PFSK-1 (cell line): Measurements from ENCODE around the gene SNORC.

Experiments
- FOXP2 ChIP-seq: optimal IDR thresholded peaks from 2 replicates; pipeline ENCODE3; 2011; ENCODE audit warnings: borderline replicate concordance, control low read depth, inconsistent platforms; ENCODE audit not compliant: insufficient read depth; ENCODE audit errors: extremely low read length, extremely low read depth
- POLR2AphosphoS5 ChIP-seq: IDR thresholded peaks from 2 replicates; pipeline ENCODE4 v1.6.1; 2012; ENCODE audit warnings: low read depth, mild to moderate bottlenecking, control low read depth, low read length, moderate library complexity
- SIN3A ChIP-seq: IDR thresholded peaks from 2 replicates; pipeline ENCODE4 v1.6.1; 2012; ENCODE audit warnings: mild to moderate bottlenecking, low read length, moderate library complexity, borderline replicate concordance; ENCODE audit not compliant: insufficient read depth
- TAF1 ChIP-seq: IDR thresholded peaks from 2 replicates; pipeline ENCODE4 v1.6.1; 2012; ENCODE audit warnings: low read length, control low read depth, borderline replicate concordance; ENCODE audit not compliant: insufficient read depth
- TF ChIP-seq, protein P1 (sequence below), 2 experiments: IDR thresholded peaks; 2 replicates each; pipeline versions ENCODE4 v1.6.1 to v1.8.0; 2011 to 2012; ENCODE audit warnings: low read depth in 2 of 2, low read length in 2 of 2, control low read depth in 1 of 2, inconsistent platforms in 1 of 2, mild to moderate bottlenecking in 1 of 2, moderate library complexity in 1 of 2; ENCODE audit not compliant: insufficient read depth in 1 of 2

Gene SNORC

DNA sequence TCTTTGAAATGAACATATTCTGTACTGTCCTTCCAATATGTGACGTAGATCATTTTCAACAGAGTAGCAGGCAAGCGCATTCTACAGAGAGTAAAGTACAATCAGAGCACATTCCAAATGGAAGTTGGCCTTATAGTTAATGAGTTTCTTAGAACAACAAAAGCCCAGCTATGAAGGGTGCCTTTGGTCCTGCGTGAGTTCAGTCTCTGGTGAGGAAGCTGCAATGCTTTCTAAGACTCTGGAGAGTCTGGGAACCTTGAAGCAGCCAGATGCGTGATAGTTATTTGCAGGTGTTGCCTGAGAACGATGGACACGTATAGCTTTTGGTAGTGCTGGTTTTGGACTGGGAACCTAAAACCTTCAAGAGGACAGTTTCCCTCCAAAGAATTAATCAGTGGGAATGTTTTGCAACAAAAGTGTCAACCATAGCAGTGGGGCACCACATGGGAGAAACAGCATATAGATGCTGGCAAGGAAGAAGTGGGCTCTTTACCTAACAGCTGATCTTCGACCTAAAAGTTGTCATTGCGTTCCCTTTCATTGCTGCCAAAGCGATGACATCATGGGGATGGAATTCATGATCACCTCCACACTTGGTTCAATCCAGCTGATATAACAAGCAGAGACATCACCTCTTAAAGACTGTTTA lies 9.3 kb upstream of the SNORC start:
- no peak for TF ChIP-seq TAF1
- TF ChIP-seq, protein P1, sequence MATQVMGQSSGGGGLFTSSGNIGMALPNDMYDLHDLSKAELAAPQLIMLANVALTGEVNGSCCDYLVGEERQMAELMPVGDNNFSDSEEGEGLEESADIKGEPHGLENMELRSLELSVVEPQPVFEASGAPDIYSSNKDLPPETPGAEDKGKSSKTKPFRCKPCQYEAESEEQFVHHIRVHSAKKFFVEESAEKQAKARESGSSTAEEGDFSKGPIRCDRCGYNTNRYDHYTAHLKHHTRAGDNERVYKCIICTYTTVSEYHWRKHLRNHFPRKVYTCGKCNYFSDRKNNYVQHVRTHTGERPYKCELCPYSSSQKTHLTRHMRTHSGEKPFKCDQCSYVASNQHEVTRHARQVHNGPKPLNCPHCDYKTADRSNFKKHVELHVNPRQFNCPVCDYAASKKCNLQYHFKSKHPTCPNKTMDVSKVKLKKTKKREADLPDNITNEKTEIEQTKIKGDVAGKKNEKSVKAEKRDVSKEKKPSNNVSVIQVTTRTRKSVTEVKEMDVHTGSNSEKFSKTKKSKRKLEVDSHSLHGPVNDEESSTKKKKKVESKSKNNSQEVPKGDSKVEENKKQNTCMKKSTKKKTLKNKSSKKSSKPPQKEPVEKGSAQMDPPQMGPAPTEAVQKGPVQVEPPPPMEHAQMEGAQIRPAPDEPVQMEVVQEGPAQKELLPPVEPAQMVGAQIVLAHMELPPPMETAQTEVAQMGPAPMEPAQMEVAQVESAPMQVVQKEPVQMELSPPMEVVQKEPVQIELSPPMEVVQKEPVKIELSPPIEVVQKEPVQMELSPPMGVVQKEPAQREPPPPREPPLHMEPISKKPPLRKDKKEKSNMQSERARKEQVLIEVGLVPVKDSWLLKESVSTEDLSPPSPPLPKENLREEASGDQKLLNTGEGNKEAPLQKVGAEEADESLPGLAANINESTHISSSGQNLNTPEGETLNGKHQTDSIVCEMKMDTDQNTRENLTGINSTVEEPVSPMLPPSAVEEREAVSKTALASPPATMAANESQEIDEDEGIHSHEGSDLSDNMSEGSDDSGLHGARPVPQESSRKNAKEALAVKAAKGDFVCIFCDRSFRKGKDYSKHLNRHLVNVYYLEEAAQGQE (IDR thresholded peaks at IDR 0.05; ENCODE audit: insufficient read depth in 1 of 2, low read depth in 2 of 2, low read length in 2 of 2): no peak
- TF ChIP-seq FOXP2: no peak

DNA sequence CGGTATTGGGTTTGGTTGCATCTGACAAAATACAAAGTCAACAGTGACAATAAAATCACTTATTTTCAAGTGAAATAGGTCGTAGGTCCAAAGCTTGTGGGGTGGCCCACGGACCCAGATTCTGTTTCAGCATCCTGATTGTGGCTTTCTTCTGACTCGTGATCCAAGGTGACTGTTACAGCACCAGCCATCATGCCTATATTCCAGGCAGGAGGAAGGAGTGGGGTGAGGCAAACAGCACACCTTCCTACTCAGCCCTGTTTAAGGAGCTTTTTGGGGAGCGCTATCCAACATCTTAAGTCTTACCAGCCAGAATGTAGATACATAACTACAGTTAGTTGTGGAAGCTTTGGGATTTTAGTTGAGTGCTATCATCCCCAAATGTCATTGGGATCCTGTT lies 8.7 kb upstream of the SNORC start:
- TF ChIP-seq POLR2AphosphoS5: no peak
- TF ChIP-seq, protein P1 (IDR thresholded peaks at IDR 0.05; ENCODE audit: insufficient read depth in 1 of 2, low read depth in 2 of 2, low read length in 2 of 2): no peak
- TF ChIP-seq FOXP2: no peak
- TF ChIP-seq SIN3A: no peak
- TF ChIP-seq TAF1: no peak

DNA sequence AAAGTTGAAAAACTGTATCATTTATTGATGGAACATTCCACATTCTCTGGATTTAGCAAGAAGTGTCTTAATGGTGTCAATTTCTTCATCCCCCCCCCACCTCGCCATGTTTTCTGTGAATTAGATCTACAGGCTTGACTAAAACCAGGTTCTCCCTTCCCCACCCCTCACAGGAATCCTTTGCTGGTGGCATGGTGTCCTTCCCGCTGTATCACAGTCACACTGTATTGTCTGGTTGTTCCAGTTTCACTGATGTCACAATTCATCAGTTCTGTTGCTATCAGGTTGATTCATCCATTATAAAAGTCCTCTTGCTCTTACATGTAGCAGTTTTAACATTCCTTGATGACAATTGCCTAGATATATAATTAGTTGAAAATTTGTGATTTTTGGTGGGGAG lies 6.1 kb upstream of the SNORC start:
- TF ChIP-seq TAF1: no peak
- TF ChIP-seq POLR2AphosphoS5: no peak
- TF ChIP-seq, protein P1 (IDR thresholded peaks at IDR 0.05; ENCODE audit: insufficient read depth in 1 of 2, low read depth in 2 of 2, low read length in 2 of 2): no peak
- no peak for TF ChIP-seq SIN3A
- no peak for TF ChIP-seq FOXP2

DNA sequence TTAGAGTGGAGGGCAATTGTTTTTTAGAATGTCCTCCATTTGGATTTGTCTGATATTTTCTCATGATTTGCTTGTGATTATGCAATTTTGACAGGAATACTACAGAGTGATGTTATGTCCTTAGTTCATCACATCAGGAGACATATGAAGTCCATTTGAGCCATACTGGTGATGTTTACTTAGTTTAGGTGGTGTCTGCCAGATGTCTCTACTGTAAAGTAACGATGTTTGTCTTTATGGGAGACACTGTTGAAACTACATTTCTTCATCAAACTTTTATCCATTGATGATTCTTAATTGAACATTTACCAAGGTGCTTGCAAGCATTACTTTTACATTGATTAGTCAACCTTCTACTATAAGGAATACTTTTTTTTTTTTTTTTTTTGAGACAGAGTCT lies 4.9 kb upstream of the SNORC start:
- TF ChIP-seq POLR2AphosphoS5 (no peak), SIN3A (no peak)

DNA sequence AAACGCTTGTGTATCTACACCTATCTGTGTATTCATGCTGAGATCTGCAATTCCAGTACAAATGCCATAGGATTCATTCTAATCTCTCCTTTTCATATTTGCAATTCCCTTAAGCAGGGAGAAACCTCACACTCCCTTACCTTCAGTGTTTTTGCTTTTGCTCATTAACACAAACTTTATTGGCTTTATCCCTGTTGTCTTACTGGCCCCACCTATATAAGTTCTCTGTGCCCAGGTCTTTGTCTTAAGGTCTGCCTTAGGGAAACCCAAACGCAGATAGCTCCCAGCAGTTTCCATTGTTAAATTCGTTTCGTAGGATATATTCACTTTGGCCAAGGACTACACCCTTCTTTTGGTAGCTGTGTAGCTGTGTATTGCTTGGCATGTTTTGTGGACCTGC lies 4.0 kb upstream of the SNORC start:
- no peak for TF ChIP-seq FOXP2
- TF ChIP-seq, protein P1 (IDR thresholded peaks at IDR 0.05; ENCODE audit: insufficient read depth in 1 of 2, low read depth in 2 of 2, low read length in 2 of 2): no peak
- no peak for TF ChIP-seq TAF1
- no peak for TF ChIP-seq SIN3A
- TF ChIP-seq POLR2AphosphoS5: no peak
